Activated naive CD4-positive, alpha-beta T cell treated with anti-CD3 and anti-CD28 coated beads, Interleukin-2, amount 50 U/mL, for 72 hours (primary cell): Measurements from ENCODE around the gene TNPO1. TPM values are rescaled to one million over a fixed set of nuclear protein-coding genes. Genes with fewer than 3 reads are reported as not detected.
A peak's percentile ranks its signal among the peaks of the same experiment; 100 is the strongest.
"Not testable (repeated sequence)": the region's sequence is repeated elsewhere in the genome, so short reads cannot be mapped to it uniquely, and the experiment has no call there.

Experiments
- ATAC-seq, 2 donors: fragments of 150-1000 bp; cut with Tn5 transposase; 2 replicates each; pipeline ENCODE4 v1.10.0; 2021; ENCODE audit warnings: mild to moderate bottlenecking in 2 of 2, moderate library complexity in 2 of 2
- DNase-seq, 2 donors: peaks; one replicate each; pipeline ENCODE4 v3.0.0; 2021 to 2022; ENCODE audit warnings: low spot score in 2 of 2
- H3K27ac Mint-ChIP-seq, 2 donors: one replicate each; pipeline ENCODE4 v1.8.0; 2022; ENCODE audit warnings: mild to moderate bottlenecking in 2 of 2, mixed read lengths in 2 of 2
- H3K36me3 Mint-ChIP-seq, 2 donors: one replicate each; pipeline ENCODE4 v1.8.0; 2022; ENCODE audit warnings: mixed read lengths in 2 of 2
- H3K9me3 Mint-ChIP-seq, 2 donors: one replicate each; pipeline ENCODE4 v1.8.0; 2022; ENCODE audit warnings: mixed read lengths in 2 of 2
- total RNA-seq, 2 donors: library from RNA; stranded (reverse); gene quantifications; one replicate each; pipeline ENCODE4 v1.2.3, GENCODE V29; 2022

The TNPO1 gene
- total RNA-seq, 2 donors from 2014 or later, result 87.4 to 93.0 TPM

DNA sequence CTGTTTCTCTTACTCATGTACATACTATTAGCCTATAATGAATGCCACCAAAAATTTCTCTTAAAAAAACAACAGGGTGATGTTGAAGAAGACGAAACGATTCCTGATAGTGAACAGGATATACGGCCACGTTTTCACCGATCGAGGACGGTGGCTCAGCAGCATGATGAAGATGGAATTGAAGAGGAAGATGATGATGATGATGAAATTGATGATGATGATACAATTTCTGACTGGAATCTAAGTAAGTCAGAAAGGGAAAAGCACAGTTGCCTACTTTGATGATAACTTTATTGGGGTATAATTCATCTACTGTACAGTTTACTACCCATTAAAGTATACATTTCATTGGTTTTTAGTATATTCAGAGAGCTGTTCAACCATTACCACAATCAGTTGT, 66.5 kb downstream of the TNPO1 start:
- no peak for ATAC-seq
- no peaks in the 10 kb centered on the region for H3K9me3 Mint-ChIP-seq
- no peak for DNase-seq
- H3K27ac Mint-ChIP-seq, result no peak overlapping the region
- peaks cover 14 to 35% of the 10 kb centered on the region in 2 donors for H3K36me3 Mint-ChIP-seq

- H3K36me3 Mint-ChIP-seq, result peaks cover 14 to 41% of the 10 kb centered on the region in 2 donors
- H3K27ac Mint-ChIP-seq, result no peak overlapping the region
- H3K9me3 Mint-ChIP-seq, result no peaks in the 10 kb centered on the region
- DNase-seq, result no peak
- ATAC-seq, result no peak
Measured at GRCh38 chr5:72883850-72884249, 67.4 kb downstream of the TNPO1 start.

DNA sequence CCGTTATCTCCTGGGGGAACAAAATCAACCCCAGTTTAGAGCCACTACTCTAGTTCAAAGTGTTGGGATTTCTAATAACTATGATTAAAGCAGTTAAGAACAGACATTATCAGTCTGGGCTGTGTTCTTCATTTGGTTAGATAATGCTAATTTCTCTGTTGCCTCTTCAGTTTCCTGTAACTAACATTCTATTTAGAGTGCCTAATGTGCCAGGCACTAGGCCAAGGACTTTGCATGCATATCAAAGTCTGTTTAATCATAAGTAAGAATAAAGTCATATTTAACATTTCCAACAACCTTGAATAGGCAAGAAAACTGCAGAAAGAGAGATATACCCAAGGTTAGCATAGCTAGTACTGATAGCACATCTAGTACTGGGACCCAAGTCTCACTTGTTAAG, 68.4 kb downstream of the TNPO1 start:
- H3K27ac Mint-ChIP-seq, result no peak overlapping the region
- no peaks in the 10 kb centered on the region for H3K9me3 Mint-ChIP-seq
- DNase-seq, result no peak
- no peak for ATAC-seq
- H3K36me3 Mint-ChIP-seq, result peaks cover 14 to 41% of the 10 kb centered on the region in 2 donors

DNA sequence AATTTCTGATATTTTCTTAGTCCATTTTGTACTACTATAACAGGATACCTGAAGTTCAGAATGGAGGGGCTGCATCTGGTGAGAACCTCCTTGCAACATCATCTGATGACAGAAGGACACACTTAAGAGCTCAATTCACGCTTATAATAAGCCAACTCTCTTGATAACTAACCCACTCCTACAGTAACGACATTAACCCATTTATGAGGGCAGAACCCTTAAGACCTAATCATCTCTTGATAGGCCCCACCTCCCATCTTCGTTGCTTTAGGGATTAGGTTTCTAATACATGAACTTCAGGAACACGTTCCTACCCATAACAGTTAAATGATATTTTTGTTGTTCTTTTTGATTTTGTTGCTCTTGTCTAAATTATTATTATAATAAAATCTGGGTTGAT, 69.4 kb downstream of the TNPO1 start:
- no peaks in the 10 kb centered on the region for H3K9me3 Mint-ChIP-seq
- peaks cover 14 to 47% of the 10 kb centered on the region in 2 donors for H3K36me3 Mint-ChIP-seq
- no peak for ATAC-seq
- DNase-seq, result no peak
- no peak overlapping the region for H3K27ac Mint-ChIP-seq

- Mint-ChIP-seq H3K9me3 (no peaks in the 10 kb centered on the region), H3K27ac (no peak overlapping the region), H3K36me3 (peaks cover 2 to 32% of the 10 kb centered on the region in 2 donors)
- DNase-seq, result no peak
- ATAC-seq, result no peak
Measured at GRCh38 chr5:72888595-72888994, 72.1 kb downstream of the TNPO1 start.

- Mint-ChIP-seq H3K36me3 (peaks cover 0 to 31% of the 10 kb centered on the region in 2 donors), H3K27ac (peak overlapping the region in 1 of 2 donors; percentile 77), H3K9me3 (no peaks in the 10 kb centered on the region)
- no peak for DNase-seq
- ATAC-seq, result no peak
Measured at GRCh38 chr5:72889324-72889723, 72.9 kb downstream of the TNPO1 start.

DNA sequence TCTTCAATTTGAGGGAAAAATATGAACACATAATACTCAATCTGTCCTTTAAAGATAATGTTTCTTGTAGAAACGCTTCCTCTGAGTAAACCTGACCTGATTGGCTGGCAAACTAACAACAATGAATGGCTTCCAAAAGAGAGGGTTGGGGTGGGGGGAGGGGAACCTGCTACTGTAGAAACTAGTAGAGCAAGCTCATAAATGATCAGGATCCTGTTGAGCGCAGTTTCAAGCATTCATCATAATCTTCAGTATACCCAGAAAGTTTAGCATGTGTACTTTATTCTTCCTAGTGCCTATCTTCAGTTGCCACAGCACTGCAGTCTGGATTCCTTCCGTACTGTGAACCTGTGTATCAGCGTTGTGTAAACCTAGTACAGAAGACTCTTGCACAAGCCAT, 76.4 kb downstream of the TNPO1 start:
- no peak for ATAC-seq
- no peak for DNase-seq
- Mint-ChIP-seq H3K9me3 (no peaks in the 10 kb centered on the region), H3K27ac (no peak overlapping the region), H3K36me3 (peaks cover 0 to 18% of the 10 kb centered on the region in 2 donors)

DNA sequence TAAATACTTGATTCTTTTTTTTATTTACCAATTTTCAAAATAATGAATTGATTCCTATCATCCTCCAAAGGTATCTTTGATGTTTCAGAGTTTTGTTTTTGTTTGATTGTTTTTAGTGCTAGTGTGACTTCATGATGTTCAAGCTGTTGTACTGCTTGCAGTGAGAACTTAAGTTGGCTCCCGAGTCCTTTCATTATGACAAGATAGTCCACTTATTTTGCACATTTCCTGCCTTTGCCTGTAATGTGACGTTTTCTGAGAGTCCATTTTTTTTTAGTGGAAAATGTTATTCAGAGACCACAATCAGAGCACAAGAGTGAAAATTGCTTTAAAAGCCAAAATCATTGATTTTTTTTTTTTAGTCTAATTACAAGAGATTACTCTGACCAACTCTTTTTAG, 79.3 kb downstream of the TNPO1 start:
- peaks cover 0 to 7% of the 10 kb centered on the region in 2 donors for H3K36me3 Mint-ChIP-seq
- no peaks in the 10 kb centered on the region for H3K9me3 Mint-ChIP-seq
- H3K27ac Mint-ChIP-seq, result peak overlapping the region in 1 of 2 donors; percentile 84
- ATAC-seq (peak; percentile 69 to 98), DNase-seq (no peak)

DNA sequence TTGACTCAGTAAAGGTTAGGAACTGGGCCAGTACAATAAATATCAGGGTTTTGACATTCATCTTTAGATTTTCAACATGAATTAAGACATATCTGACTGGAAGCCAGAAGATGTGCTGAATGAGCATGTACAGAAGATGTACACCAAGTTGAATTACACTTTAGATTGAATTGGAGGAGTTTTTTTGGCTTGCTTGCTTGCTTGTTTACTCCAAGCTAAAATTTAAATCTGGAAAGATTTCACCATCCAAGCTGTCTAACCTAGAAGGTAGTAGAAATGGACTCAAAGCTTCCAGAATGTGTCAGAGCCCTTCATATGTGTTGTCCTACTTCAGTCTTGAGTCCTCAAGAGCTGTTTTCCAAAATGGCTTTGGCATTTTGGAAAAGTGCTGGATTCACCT, 90.3 kb downstream of the TNPO1 start:
- DNase-seq, result no peak
- H3K9me3 Mint-ChIP-seq, result no peaks in the 10 kb centered on the region
- no peak overlapping the region for H3K27ac Mint-ChIP-seq
- peaks cover 17 to 57% of the 10 kb centered on the region in 2 donors for H3K36me3 Mint-ChIP-seq
- no peak for ATAC-seq

GRCh38 chr5:72908664-72909063, 92.2 kb downstream of the TNPO1 start:
- Mint-ChIP-seq H3K36me3 (peaks cover 16 to 39% of the 10 kb centered on the region in 2 donors), H3K9me3 (no peaks in the 10 kb centered on the region), H3K27ac (no peak overlapping the region)
- DNase-seq (no peak), ATAC-seq (no peak)

- no peak overlapping the region for H3K27ac Mint-ChIP-seq
- H3K36me3 Mint-ChIP-seq, result no peaks in the 10 kb centered on the region
- DNase-seq (no peak), ATAC-seq (no peak)
- no peaks in the 10 kb centered on the region for H3K9me3 Mint-ChIP-seq
Measured at GRCh38 chr5:72917371-72917776, 100.9 kb downstream of the TNPO1 start.

DNA sequence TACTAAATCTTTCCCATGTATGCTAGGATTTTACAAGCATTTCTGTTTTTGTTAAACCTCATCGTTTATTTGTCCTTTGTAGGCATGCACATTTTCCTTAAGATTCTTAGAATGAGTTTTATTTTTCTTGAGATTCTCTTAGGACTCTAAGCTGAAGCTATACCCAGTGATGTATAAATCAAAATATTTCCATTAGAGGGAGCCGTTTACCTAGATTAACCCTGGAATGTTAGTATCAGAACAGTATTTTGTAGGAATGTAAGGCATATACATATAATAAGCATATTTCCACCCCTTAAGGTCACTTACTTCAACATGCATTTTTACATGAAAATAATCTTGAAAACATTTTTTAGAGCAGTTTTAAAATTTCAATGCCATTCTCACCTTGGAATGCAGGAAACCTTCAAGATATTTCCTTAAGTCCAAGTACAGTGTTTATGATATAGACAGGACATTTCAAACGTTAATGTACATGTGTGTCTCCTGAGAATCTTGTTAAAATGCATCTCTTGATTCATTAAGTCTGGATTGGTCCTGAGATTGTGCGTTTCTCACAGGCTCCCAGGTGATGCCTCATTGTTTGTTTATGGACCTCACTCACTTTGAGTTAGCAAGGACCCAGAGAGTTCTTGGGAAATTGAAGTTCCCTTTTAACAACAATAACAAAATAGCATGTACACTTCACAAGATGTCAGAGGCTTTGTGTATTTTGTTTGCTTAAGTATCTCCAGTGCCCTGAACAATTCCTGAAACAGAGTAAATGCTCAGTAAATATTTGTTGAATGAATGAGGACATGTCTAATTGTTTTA, 104.4 kb downstream of the TNPO1 start:
- Mint-ChIP-seq H3K9me3 (no peaks in the 10 kb centered on the region), H3K36me3 (no peaks in the 10 kb centered on the region), H3K27ac (no peak overlapping the region)
- ATAC-seq (no peak), DNase-seq (no peak)

- H3K27ac Mint-ChIP-seq, result no peak overlapping the region
- DNase-seq (no peak), ATAC-seq (no peak)
- H3K36me3 Mint-ChIP-seq, result peaks cover 0 to 5% of the 10 kb centered on the region in 2 donors
- peaks cover 0 to 4% of the 10 kb centered on the region in 2 donors for H3K9me3 Mint-ChIP-seq
Measured at GRCh38 chr5:72921886-72922285, 105.4 kb downstream of the TNPO1 start.

DNA sequence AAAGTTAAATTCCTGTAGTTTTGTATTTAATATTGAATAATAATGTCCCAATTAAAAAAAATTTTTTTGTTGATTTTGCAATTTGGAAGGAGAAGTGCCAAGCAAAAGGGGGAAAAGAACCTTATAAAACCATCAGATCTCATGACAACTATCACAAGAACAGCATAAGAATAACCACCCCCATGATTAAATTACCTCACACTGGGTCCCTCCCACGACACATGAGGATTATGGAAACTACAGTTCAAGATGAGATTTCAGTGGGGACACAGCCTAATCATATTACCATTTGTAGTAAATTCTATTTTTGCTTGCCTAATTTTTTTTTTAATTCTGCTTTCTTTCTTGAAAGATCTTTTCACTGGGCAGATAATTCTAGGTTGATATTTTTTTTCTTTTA, 106.0 kb downstream of the TNPO1 start:
- H3K9me3 Mint-ChIP-seq, result peaks cover 0 to 4% of the 10 kb centered on the region in 2 donors
- DNase-seq (no peak), ATAC-seq (no peak)

DNA sequence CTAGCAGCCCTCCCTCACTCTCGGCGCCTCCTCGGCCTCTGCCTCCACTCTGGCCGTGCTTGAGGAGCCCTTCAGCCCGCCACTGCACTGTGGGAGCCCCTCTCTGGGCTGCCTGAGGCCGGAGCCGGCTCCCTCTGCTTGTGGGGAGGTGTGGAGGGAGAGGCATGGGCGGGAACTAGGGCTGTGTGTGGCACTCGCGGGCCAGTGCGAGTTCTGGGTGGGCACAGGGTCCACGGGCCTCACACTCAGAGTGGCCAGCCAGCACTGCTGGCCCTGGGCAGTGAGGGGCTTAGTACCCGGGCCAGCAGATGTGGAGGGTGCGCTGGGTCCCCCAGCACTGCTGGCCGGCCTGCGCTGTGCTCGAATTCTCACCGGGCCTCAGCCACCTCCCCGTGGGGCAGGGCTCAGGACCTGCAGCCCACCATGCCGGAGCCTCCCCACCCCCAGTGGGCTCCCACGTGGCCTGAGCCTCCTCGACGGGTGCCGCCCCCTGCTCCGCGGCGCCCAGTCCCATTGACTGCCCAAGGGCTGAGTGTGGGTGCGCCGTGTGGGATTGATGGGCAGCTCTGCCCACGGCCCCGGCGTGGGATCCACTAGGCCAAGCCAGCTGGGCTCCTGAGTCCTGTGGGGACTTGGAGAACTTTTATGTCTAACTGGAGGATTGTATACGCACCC, 109.0 kb downstream of the TNPO1 start:
- peak in 1 of 2 donors; percentile 7 for ATAC-seq
- H3K36me3 Mint-ChIP-seq, result peaks cover 0 to 5% of the 10 kb centered on the region in 2 donors
- H3K9me3 Mint-ChIP-seq, result peaks cover 0 to 4% of the 10 kb centered on the region in 2 donors
- H3K27ac Mint-ChIP-seq, result no peak overlapping the region
- no peak for DNase-seq

More for the DNA sequence above, 106.0 kb downstream of the TNPO1 start:
- peaks cover 0 to 5% of the 10 kb centered on the region in 2 donors for H3K36me3 Mint-ChIP-seq
- H3K27ac Mint-ChIP-seq, result no peak overlapping the region

- not testable (repeated sequence) for H3K9me3 Mint-ChIP-seq, ATAC-seq, H3K27ac Mint-ChIP-seq, DNase-seq, H3K36me3 Mint-ChIP-seq
Measured at GRCh38 chr5:72932686-72933085, 116.2 kb downstream of the TNPO1 start.

DNA sequence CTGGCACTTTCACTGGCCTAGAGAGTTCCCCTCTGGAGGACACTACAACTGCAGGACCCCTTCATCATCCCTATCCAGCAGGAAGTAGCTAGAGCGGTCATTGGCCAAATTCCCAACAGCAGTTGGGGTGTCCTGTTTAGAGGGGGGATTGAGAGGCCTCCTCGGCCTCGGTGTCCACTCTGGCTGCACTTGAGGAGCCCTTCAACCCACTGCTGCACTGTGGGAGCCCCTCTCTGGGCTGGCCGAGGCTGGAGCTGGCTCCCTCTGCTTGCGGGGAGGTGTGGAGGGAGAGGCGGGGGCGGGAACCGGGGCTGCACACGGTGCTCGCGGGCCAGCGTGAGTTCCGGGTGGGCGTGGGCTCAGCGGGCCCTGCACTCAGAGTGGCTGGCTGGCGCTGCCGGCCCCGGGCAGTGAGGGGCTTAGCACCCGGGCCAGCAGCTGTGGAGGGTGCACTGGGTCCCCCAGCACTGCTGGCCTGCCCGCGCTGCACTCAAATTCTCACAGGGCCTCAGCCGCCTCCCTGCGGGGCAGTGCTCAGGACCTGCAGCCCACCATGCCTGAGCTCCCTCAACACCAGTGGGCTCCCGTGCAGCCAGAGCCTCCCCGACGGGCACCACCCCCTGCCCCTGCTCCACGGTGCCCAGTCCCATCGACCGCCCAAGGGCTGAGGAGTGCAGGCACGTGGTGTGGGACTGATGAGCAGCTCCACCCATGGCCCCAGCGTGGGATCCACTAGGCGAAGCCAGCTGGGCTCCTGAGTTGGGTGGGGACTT, 118.7 kb downstream of the TNPO1 start:
- not testable (repeated sequence) for H3K27ac Mint-ChIP-seq

More for the DNA sequence above, 118.7 kb downstream of the TNPO1 start:
- not testable (repeated sequence) for H3K9me3 Mint-ChIP-seq, H3K36me3 Mint-ChIP-seq, ATAC-seq, DNase-seq
